Fibroblast of lung (primary cell): ENCODE measurements around the gene BPIFB3. TPM values are rescaled to one million over a fixed set of nuclear protein-coding genes. Genes with fewer than 3 reads are reported as not detected.

Experiments
- DNase-seq, 2 donors: peaks; one replicate each; pipeline versions ENCODE4 v3.0.0 to v3.0.0-alpha.2; 2010; ENCODE audit warnings: low read depth in 2 of 2
- H2AFZ ChIP-seq: 2 replicates; pipeline ENCODE4 v1.5.1; 2012; ENCODE audit warnings: low read length, control low read depth, inconsistent platforms
- H3K27ac ChIP-seq: 2 replicates; pipeline ENCODE4 v1.5.1; 2011; ENCODE audit warnings: low read length, control low read depth; ENCODE audit not compliant: insufficient read depth
- H3K27me3 ChIP-seq: 2 replicates; pipeline ENCODE4 v1.5.1; 2011; ENCODE audit warnings: mild to moderate bottlenecking, low read length; ENCODE audit not compliant: control insufficient read depth, insufficient read depth
- H3K36me3 ChIP-seq: 2 replicates; pipeline ENCODE4 v1.5.1; 2011; ENCODE audit warnings: low read length; ENCODE audit not compliant: control insufficient read depth, insufficient read depth
- H3K4me1 ChIP-seq: 2 replicates; pipeline ENCODE4 v1.5.1; 2011; ENCODE audit warnings: low read length; ENCODE audit not compliant: control insufficient read depth, insufficient read depth; ENCODE audit errors: extremely low read depth
- H3K4me2 ChIP-seq: 2 replicates; pipeline ENCODE4 v1.5.1; 2011; ENCODE audit warnings: low read length, control low read depth; ENCODE audit not compliant: insufficient read depth; ENCODE audit errors: extremely low read depth
- H3K4me3 ChIP-seq, 4 experiments: fragments of 200-600 bp in 1 of 4; sonication (generic) in 1 of 4; replicated peaks in 1 of 4; 2 replicates each; pipeline ENCODE4 v1.5.1; 2011 to 2016; ENCODE audit warnings: low read length in 4 of 4, low read depth in 3 of 4, mild to moderate bottlenecking in 3 of 4, control low read depth in 2 of 4, inconsistent platforms in 1 of 4, mixed read lengths in 1 of 4; ENCODE audit not compliant: insufficient read depth in 1 of 4; ENCODE audit errors: control extremely low read depth in 1 of 4
- H3K79me2 ChIP-seq: 2 replicates; pipeline ENCODE4 v1.5.1; 2012; ENCODE audit warnings: mild to moderate bottlenecking, low read length, inconsistent platforms; ENCODE audit not compliant: control insufficient read depth, insufficient read depth
- H3K9ac ChIP-seq: 2 replicates; pipeline ENCODE4 v1.5.1; 2011; ENCODE audit warnings: mild to moderate bottlenecking, low read length, control low read depth; ENCODE audit not compliant: insufficient read depth
- H3K9me3 ChIP-seq: 2 replicates; pipeline ENCODE4 v1.5.1; 2012; ENCODE audit warnings: low read depth, low read length; ENCODE audit not compliant: control insufficient read depth, insufficient read depth
- H4K20me1 ChIP-seq: 2 replicates; pipeline ENCODE4 v1.5.1; 2011; ENCODE audit warnings: low read length; ENCODE audit not compliant: control insufficient read depth, insufficient read depth; ENCODE audit errors: extremely low read depth
- EZH2 ChIP-seq: IDR thresholded peaks from 2 replicates; pipeline ENCODE4 v1.5.1; 2012; ENCODE audit warnings: low read length, control low read depth, mild to moderate bottlenecking; ENCODE audit errors: missing control alignments
- polyA plus RNA-seq, 2 donors: library from polyadenylated mRNA; depleted of rRNA in 1 of 2; stranded (reverse) in 1 of 2; unstranded in 1 of 2; fragments of >200 nt; gene quantifications; 2 replicates each; pipeline ENCODE4 v1.2.1, GENCODE V29; 2011 to 2012; ENCODE audit warnings: missing spikeins in 1 of 2
- total RNA-seq: library from RNA; depleted of rRNA; stranded (reverse); fragments of >200 nt; gene quantifications from 2 replicates; pipeline ENCODE4 v1.2.1, GENCODE V29; 2014
- TF ChIP-seq, protein P1 (sequence below), 2 donors: IDR thresholded peaks in 1 of 2; conservative IDR thresholded peaks in 1 of 2; 1 replicate in 1 of 2; 2 replicates in 1 of 2; pipeline ENCODE4 v1.5.1; 2011 to 2012; ENCODE audit warnings: low read length in 2 of 2, control low read depth in 1 of 2, inconsistent platforms in 1 of 2, low read depth in 1 of 2, mild to moderate bottlenecking in 1 of 2

Gene BPIFB3
- total and polyA plus RNA-seq, 2 donors (not counting 1 experiment from before 2014, with no cell fraction given), result not detected

DNA sequence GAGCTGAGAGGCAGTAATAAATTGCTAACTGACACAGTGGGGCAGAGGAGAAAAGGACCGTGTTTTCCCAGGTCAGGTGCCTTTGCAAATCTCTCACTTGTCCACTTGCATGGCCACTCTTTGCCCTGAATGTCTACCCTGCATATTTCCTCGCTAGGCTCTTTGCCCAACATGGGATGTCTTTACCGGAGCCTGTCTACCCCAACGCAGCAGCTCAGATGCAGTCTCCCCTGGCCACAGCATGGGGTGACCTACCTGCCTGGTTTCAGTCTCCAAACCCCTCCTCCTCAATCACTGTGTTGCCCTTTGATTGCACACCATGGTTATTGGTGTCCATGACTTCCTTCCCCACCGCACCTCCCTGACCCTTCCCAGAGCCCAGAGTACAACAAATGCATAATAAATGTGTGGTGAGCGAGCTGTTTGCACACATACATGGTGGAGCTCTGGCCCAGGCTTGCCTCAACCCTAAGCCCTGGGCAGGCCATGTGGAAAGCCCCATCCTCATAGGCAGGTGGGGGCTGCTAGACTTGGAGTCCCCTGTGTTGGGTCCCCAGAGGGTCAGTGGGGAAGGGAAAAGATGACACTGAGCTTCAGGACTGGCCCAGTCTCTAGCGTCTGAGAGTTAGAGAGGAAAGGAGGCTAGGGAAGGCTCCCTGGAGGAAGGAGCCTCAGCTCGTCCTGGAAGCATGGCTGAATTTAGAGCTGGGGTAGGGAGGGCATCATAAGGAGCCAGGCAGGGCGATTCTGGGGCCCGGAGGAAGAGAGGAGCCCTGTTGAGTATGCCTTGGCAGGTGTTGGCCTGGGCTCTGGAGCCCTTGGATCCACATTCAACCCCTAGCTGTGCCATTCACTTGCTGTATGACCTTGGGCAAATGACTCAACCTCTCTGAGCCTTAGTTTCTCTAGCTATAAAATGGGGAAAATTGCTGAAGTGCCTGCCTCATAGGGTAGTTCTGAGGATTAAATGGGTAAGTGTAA lies 26.6 kb upstream of the BPIFB3 start:
- H3K36me3 ChIP-seq, result no peaks in the 10 kb centered on the region
- H2AFZ ChIP-seq, result no peak overlapping the region
- H3K4me3 ChIP-seq, result no peak overlapping the region
- no peaks in the 10 kb centered on the region for H3K4me1 ChIP-seq
- TF ChIP-seq, protein P1, sequence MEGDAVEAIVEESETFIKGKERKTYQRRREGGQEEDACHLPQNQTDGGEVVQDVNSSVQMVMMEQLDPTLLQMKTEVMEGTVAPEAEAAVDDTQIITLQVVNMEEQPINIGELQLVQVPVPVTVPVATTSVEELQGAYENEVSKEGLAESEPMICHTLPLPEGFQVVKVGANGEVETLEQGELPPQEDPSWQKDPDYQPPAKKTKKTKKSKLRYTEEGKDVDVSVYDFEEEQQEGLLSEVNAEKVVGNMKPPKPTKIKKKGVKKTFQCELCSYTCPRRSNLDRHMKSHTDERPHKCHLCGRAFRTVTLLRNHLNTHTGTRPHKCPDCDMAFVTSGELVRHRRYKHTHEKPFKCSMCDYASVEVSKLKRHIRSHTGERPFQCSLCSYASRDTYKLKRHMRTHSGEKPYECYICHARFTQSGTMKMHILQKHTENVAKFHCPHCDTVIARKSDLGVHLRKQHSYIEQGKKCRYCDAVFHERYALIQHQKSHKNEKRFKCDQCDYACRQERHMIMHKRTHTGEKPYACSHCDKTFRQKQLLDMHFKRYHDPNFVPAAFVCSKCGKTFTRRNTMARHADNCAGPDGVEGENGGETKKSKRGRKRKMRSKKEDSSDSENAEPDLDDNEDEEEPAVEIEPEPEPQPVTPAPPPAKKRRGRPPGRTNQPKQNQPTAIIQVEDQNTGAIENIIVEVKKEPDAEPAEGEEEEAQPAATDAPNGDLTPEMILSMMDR (conservative IDR thresholded peaks at IDR 0.05 in 1 of 2, IDR thresholded peaks at IDR 0.05 in 1 of 2; ENCODE audit: low read depth in 1 of 2, low read length in 2 of 2), result no peak
- TF ChIP-seq EZH2, result no peak
- no peaks in the 10 kb centered on the region for H4K20me1 ChIP-seq
- H3K27me3 ChIP-seq, result no peaks in the 10 kb centered on the region
- H3K9me3 ChIP-seq, result no peaks in the 10 kb centered on the region
- no peaks in the 10 kb centered on the region for H3K79me2 ChIP-seq
- no peak overlapping the region for H3K9ac ChIP-seq
- no peak for DNase-seq
- no peak overlapping the region for H3K27ac ChIP-seq
- no peak overlapping the region for H3K4me2 ChIP-seq

DNA sequence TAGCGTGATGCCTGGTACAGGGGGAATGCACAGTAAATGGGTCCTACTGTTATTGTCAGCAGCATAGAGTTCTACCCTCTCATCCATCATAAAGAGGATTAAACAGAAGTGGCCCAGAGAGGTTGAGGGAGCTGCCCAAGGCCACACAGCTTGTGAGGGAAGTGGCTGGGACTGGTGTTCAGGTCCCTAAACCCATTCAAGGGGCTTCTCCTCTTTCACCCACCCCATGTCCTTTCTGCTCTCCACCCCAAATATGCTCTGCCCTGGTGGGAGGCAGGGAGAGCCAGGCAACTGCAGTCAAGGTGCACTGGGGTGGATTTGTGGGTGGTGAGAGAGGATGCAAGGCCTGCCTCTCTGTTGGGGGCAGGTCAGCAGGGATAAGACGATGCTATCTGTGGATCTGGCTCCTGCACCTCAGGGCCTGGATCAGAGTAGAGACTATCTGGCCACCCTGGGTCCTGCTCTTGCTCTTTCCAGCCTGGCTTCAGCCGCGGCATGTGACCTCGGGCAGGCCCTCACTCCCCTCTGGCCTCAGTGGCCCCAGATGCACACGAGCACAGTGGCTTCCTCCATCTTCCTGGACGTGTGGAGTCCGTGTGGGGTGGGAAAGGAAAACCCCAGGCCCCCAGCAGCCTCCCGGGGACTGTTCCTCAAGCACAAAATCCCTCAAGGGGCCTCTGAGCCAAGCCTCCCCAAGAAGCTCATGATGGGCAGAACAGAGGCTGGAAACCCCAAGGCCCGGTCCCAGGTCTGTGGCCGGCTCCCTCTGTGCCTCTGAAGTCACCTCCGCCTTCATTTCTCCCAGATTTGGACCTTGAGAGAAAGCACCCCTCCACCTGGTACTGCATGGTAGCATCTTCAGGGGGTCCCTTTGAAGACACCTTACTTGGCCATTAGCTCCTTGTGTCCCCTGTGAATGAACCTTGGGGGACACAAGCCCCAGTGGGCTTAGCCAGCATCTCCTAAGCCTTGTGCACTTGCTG lies 25.6 kb upstream of the BPIFB3 start:
- H3K4me1 ChIP-seq, result no peaks in the 10 kb centered on the region
- no peak overlapping the region for H3K4me2 ChIP-seq
- H3K79me2 ChIP-seq, result no peaks in the 10 kb centered on the region
- H3K4me3 ChIP-seq, result no peak overlapping the region
- H3K36me3 ChIP-seq, result no peaks in the 10 kb centered on the region
- no peaks in the 10 kb centered on the region for H3K27me3 ChIP-seq
- no peaks in the 10 kb centered on the region for H4K20me1 ChIP-seq
- H3K9ac ChIP-seq, result no peak overlapping the region
- no peak for DNase-seq
- TF ChIP-seq, protein P1 (conservative IDR thresholded peaks at IDR 0.05 in 1 of 2, IDR thresholded peaks at IDR 0.05 in 1 of 2; ENCODE audit: low read depth in 1 of 2, low read length in 2 of 2), result no peak
- TF ChIP-seq EZH2, result no peak
- H3K27ac ChIP-seq, result no peak overlapping the region
- H2AFZ ChIP-seq, result no peak overlapping the region
- H3K9me3 ChIP-seq, result no peaks in the 10 kb centered on the region

DNA sequence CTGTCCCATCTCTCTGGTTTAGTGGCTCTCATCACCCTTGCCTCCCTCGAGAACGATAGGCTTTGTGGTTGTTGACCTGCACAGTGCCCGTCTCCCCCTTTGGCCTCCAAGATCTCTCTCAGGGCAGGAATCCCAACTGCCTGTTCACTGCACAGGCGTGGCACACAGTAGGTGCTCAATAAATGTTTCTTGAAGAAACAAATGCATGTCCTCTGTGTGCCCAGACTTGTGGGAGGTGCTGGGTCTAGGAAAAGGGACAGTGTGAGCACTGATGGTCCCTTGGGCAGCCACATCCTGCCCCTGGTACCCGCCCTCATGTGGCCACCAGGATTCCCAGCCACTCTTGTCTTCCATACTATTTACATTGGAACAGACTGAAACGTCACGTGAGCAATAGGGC lies 24.8 kb upstream of the BPIFB3 start:
- no peak overlapping the region for H2AFZ ChIP-seq

More for the DNA sequence above, 24.8 kb upstream of the BPIFB3 start:
- no peak for DNase-seq
- no peaks in the 10 kb centered on the region for H4K20me1 ChIP-seq
- no peaks in the 10 kb centered on the region for H3K9me3 ChIP-seq
- H3K4me1 ChIP-seq, result no peaks in the 10 kb centered on the region
- no peak overlapping the region for H3K27ac ChIP-seq
- no peaks in the 10 kb centered on the region for H3K79me2 ChIP-seq
- H3K4me3 ChIP-seq, result no peak overlapping the region
- H3K4me2 ChIP-seq, result no peak overlapping the region
- no peaks in the 10 kb centered on the region for H3K27me3 ChIP-seq
- TF ChIP-seq EZH2, result no peak
- TF ChIP-seq, protein P1 (conservative IDR thresholded peaks at IDR 0.05 in 1 of 2, IDR thresholded peaks at IDR 0.05 in 1 of 2; ENCODE audit: low read depth in 1 of 2, low read length in 2 of 2), result no peak
- no peak overlapping the region for H3K9ac ChIP-seq
- H3K36me3 ChIP-seq, result no peaks in the 10 kb centered on the region
